ENCODE measurements around the gene TLE2. TPM values are rescaled to one million over a fixed set of nuclear protein-coding genes. Genes with fewer than 3 reads are reported as not detected.
"Not testable (repeated sequence)": the region's sequence is repeated elsewhere in the genome, so short reads cannot be mapped to it uniquely, and the experiment has no call there.

Gene TLE2
- total and polyA plus RNA-seq, 2 donors from 2014 or later = 28.2 to 76.6 TPM

GRCh38 chr19:3014135-3014534 is 14.9 kb downstream of the TLE2 start:
- H3K36me3 ChIP-seq (ENCODE audit: control insufficient read depth in 2 of 3, insufficient read depth in 3 of 3, low read length in 3 of 3) = peaks cover 0 to 14% (median 5%) of the 10 kb centered on the region in 3 donors
- H3K9ac ChIP-seq (ENCODE audit: low read length in 3 of 3) = no peak overlapping the region
- no peaks in the 10 kb centered on the region for H3K9me3 ChIP-seq (ENCODE audit: control insufficient read depth in 2 of 3, insufficient read depth in 1 of 3, low read length in 3 of 3)
- intact Hi-C loops (cut with DNase I) = no loop called here
- no peak overlapping the region for H3K4me3 ChIP-seq (ENCODE audit: low read length in 3 of 3)
- TF ChIP-seq CTCF (IDR thresholded peaks at IDR 0.05; ENCODE audit: borderline replicate concordance, extremely low read depth, insufficient read depth) = no peak
- H3K27ac ChIP-seq (ENCODE audit: low read depth in 2 of 2, low read length in 2 of 2) = no peak overlapping the region
- H3K4me1 ChIP-seq (ENCODE audit: control insufficient read depth in 2 of 3, insufficient read depth in 2 of 3, low read depth in 1 of 3, low read length in 3 of 3) = no peaks in the 10 kb centered on the region
- no peaks in the 10 kb centered on the region for H3K27me3 ChIP-seq (ENCODE audit: control insufficient read depth, insufficient read depth, low read length)
- DNase-seq (no peak), FAIRE-seq (no peak)

GRCh38 chr19:3013263-3013725 is 15.8 kb downstream of the TLE2 start:
- H3K9ac ChIP-seq (ENCODE audit: low read length in 3 of 3) = no peak overlapping the region
- no peak for TF ChIP-seq CTCF (IDR thresholded peaks at IDR 0.05; ENCODE audit: borderline replicate concordance, extremely low read depth, insufficient read depth)
- H3K27ac ChIP-seq (ENCODE audit: low read depth in 2 of 2, low read length in 2 of 2) = no peak overlapping the region
- intact Hi-C loops (cut with DNase I) = no loop called here
- no peak for DNase-seq
- H3K27me3 ChIP-seq (ENCODE audit: control insufficient read depth, insufficient read depth, low read length) = no peaks in the 10 kb centered on the region
- H3K4me3 ChIP-seq (ENCODE audit: low read length in 3 of 3) = no peak overlapping the region
- FAIRE-seq = no peak
- H3K4me1 ChIP-seq (ENCODE audit: control insufficient read depth in 2 of 3, insufficient read depth in 2 of 3, low read depth in 1 of 3, low read length in 3 of 3) = no peaks in the 10 kb centered on the region
- H3K36me3 ChIP-seq (ENCODE audit: control insufficient read depth in 2 of 3, insufficient read depth in 3 of 3, low read length in 3 of 3) = peaks cover 0 to 18% (median 5%) of the 10 kb centered on the region in 3 donors
- no peaks in the 10 kb centered on the region for H3K9me3 ChIP-seq (ENCODE audit: control insufficient read depth in 2 of 3, insufficient read depth in 1 of 3, low read length in 3 of 3)

- no peak for TF ChIP-seq CTCF (IDR thresholded peaks at IDR 0.05; ENCODE audit: borderline replicate concordance, extremely low read depth, insufficient read depth)
- no peak overlapping the region for H3K4me3 ChIP-seq (ENCODE audit: low read length in 3 of 3)
- H3K27ac ChIP-seq (ENCODE audit: low read depth in 2 of 2, low read length in 2 of 2) = no peak overlapping the region
- no peaks in the 10 kb centered on the region for H3K4me1 ChIP-seq (ENCODE audit: control insufficient read depth in 2 of 3, insufficient read depth in 2 of 3, low read depth in 1 of 3, low read length in 3 of 3)
- H3K9ac ChIP-seq (ENCODE audit: low read length in 3 of 3) = no peak overlapping the region
- intact Hi-C loops (cut with DNase I) = no loop called here
- DNase-seq = no peak
- H3K36me3 ChIP-seq (ENCODE audit: control insufficient read depth in 2 of 3, insufficient read depth in 3 of 3, low read length in 3 of 3) = peaks cover 0 to 18% (median 5%) of the 10 kb centered on the region in 3 donors
- no peaks in the 10 kb centered on the region for H3K27me3 ChIP-seq (ENCODE audit: control insufficient read depth, insufficient read depth, low read length)
- FAIRE-seq = no peak
- H3K9me3 ChIP-seq (ENCODE audit: control insufficient read depth in 2 of 3, insufficient read depth in 1 of 3, low read length in 3 of 3) = no peaks in the 10 kb centered on the region
Measured at GRCh38 chr19:3012621-3013262, 16.3 kb downstream of the TLE2 start.

- intact Hi-C loops (cut with DNase I); DNase-seq; H3K27me3 ChIP-seq (ENCODE audit: control insufficient read depth, insufficient read depth, low read length); H3K9me3 ChIP-seq (ENCODE audit: control insufficient read depth in 2 of 3, insufficient read depth in 1 of 3, low read length in 3 of 3); FAIRE-seq; H3K9ac ChIP-seq (ENCODE audit: low read length in 3 of 3); H3K27ac ChIP-seq (ENCODE audit: low read depth in 2 of 2, low read length in 2 of 2); H3K4me1 ChIP-seq (ENCODE audit: control insufficient read depth in 2 of 3, insufficient read depth in 2 of 3, low read depth in 1 of 3, low read length in 3 of 3); H3K4me3 ChIP-seq (ENCODE audit: low read length in 3 of 3): not testable (repeated sequence)
- H3K36me3 ChIP-seq (ENCODE audit: control insufficient read depth in 2 of 3, insufficient read depth in 3 of 3, low read length in 3 of 3) = peaks cover 0 to 18% (median 5%) of the 10 kb centered on the region in 3 donors
Measured at GRCh38 chr19:3012059-3012458, 17.0 kb downstream of the TLE2 start.
